DMS53 treated with DMSO at 0.1 percent for 48 hours (cell line): ENCODE results near the gene RHCG.
"Not testable (repeated sequence)": the region's sequence is repeated elsewhere in the genome, so short reads cannot be mapped to it uniquely, and the experiment has no call there.

ENCODE experiments used
- DNase-seq: peaks from one replicate; lab custom pipeline; 2025; ENCODE audit not compliant: unreplicated experiment; lab: John Stamatoyannopoulos, UW

The RHCG gene

GRCh38 chr15:89479173-89479572 lies 17.2 kb downstream of the RHCG start:
- no peak for DNase-seq

DNA sequence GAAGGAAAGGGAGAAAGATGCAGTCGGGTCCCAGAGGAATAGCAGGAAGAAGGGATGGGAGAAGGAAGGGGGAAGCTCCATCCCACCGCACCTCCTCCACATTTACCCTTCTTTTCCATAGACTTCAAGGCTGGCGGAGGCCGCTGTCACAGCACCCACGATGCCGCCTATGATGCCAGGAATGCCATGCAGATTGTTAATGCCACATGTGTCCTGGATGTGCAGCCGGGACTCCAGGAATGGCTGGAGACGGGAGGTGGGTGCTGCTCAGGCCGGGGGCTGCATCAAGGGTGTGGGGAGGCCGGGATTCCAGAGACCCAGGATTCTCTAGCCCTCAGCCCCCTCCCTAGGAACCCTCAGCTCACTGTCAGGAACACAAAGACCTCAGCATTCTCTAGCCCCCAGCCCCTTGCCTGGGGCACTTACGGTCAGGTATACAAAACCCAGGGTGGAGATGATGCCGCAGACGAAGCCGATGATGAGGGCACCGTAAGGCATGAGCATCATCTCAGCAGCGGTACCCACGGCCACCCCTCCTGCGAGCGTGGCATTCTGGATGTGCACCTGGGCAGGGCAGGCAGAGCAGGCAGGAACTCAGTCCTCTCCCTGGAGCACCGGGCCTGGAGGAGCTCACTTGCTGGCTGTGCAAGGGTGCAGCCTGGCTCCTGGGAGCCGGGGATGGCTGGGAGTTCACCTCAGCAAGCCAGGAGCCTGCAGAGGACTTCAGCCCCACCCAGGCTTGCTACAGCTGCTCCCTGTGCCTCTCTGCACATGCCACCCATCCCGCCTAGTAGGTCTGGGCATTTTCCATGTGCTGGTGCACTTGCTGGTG lies 18.8 kb downstream of the RHCG start:
- DNase-seq = no peak

- DNase-seq = no peak
These were observed 20.7 kb downstream of the RHCG start for GRCh38 chr15:89475661-89476060.

DNA sequence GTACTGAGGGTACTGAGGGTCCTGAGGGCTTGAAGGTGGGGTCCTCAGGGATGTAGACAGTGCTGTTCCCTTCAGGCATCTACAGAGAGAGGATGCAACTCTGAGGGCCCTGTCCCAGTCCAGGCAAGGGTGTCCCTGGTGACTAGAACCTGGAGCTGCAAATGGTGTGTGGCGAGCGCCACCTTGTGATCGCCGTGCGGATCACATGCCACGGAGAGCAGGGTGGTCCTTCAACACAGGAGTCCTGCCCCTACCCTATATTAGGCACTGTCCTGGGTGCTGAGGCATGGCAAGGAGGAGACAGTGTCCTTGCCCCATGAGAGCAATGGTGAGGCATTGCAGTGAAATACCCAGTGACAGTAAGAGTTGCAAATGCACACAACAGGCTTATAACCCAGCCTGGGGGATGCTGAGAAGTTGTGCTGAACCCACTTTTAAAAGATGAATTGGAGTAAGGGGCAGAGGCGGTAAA lies 23.6 kb downstream of the RHCG start:
- peak; percentile 4 for DNase-seq

DNA sequence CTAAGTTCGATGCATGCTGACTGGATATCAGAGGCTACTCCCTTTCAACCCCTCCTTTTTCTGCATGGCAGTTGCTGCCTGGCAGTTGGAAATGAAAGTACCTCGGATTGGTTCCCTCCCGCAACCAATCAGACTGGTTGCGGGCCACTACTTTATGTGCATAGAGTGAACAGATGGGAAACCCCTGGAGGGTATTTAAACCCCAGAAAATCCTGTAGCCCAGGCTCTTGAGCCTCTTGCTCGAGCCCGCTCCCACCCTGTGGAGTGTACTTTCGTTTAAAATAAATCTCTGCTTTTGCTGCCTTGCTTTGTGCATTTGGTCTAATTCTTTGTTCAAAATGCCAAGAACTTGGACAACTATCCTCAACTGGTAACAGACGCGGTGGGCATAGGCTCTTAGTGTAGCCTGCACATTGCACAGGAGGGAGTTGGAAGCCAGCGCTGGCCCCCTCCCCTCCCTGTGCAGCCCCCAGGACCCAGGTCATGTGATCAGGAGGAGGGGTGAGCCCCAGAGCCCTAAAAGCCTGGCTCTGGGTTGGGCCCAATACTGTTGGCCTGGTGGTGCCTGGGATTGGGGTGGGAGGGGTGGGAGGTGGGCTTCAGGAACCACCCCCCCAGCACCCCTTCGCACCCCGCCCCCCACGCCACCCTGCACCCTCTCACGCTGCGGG lies 26.8 kb downstream of the RHCG start:
- no peak for DNase-seq

- not testable (repeated sequence) for DNase-seq
These were observed 27.6 kb downstream of the RHCG start for GRCh38 chr15:89468813-89469212.

GRCh38 chr15:89463113-89463512 lies 33.3 kb downstream of the RHCG start:
- DNase-seq = no peak

- DNase-seq = no peak
These were observed 34.0 kb downstream of the RHCG start for GRCh38 chr15:89462198-89462912.

- DNase-seq = no peak
These were observed 35.0 kb downstream of the RHCG start for GRCh38 chr15:89461386-89461785.

DNA sequence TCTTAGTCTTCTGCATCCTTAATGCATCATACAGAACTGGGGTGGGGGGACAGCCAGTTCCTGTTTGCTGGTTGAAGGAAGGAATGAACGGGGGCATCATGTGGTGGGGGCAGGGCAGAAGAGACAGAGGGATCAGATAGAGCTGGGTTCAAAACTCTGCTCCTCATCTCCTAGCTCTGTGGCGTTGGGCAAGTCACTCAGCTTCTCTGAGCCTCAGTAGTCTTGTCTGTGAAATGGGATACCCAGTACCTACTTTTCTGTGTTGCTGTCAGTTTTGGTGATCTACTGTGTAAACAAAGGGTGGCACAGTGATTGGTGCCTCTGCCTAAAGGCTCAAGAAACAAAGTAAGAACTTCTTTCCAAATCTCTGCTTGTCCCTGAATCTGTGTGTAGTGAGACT lies 36.3 kb downstream of the RHCG start:
- DNase-seq = no peak

GRCh38 chr15:89459271-89460038 lies 36.9 kb downstream of the RHCG start:
- no peak for DNase-seq

- DNase-seq = no peak
These were observed 37.9 kb downstream of the RHCG start for GRCh38 chr15:89458440-89458839.

- DNase-seq = peak; percentile 1
These were observed 39.3 kb downstream of the RHCG start for GRCh38 chr15:89457086-89457485.

- DNase-seq = no peak
These were observed 40.8 kb downstream of the RHCG start for GRCh38 chr15:89455535-89455934.

- DNase-seq = no peak
These were observed 44.0 kb downstream of the RHCG start for GRCh38 chr15:89452330-89452836.

- no peak for DNase-seq
These were observed 44.5 kb downstream of the RHCG start for GRCh38 chr15:89451846-89452245.

DNA sequence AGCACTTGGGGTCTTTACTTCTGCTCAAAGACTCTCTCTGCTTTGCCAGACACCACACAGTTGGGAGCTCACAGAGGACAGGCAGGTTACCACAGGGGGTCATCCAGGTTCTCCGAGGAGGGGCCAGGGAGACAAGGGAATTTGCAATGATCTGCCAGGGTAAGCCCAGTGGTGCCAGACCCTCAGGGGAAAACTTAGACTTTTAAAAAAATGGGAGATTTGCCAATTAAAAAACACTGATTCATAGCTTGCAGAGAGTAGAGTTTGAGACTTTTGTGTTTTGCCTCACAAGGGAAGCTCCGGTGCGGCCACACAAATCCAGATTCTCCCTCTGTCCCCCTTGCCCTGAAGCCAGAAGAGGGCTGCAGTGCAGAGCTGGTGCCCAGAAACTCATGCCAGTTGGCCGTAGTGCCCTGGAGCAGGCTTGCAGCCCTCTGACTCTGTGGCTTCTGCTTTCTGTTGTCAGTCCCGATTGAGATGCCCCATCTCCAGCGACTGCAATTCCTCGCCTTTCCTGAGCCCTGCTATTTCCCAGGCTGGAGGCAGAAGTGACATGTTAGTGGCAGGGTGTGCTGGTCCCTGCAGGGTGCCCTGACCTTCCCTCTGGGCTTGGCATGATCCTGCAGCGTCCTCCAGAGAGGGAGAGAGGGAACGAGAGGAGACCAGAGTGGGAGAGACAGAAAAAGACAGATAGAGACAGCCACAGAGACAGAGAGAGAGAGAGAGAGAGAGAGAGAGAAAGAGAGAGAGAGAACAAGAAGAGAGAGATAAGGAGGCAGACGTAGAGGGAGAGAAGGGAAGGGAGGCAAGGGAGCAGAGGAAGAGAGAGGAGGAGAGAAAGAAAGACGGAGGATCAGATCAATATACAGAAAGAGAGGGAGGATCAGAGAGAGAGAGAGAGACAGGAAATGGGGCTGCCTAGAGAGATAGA lies 46.0 kb downstream of the RHCG start:
- DNase-seq = no peak

DNA sequence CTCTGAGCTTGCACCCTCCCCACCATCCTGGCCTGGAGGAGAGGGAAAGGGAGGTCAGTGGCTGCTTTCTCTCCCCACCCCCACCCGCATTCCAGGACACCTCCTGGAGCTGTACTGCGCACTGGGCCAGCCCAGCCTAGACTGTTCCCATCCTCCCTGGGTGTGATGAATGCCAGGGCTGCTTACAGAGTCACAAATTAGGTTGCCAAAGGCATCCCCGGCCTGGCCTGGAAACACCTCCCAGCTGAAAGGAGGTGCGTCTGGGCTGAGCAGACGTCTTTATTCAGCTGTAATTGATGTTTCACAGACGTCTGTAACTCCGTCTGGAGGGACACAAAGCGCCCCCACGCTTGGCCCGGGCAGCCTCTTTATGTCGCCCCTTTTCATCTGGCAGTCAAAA lies 47.6 kb downstream of the RHCG start:
- no peak for DNase-seq

DNA sequence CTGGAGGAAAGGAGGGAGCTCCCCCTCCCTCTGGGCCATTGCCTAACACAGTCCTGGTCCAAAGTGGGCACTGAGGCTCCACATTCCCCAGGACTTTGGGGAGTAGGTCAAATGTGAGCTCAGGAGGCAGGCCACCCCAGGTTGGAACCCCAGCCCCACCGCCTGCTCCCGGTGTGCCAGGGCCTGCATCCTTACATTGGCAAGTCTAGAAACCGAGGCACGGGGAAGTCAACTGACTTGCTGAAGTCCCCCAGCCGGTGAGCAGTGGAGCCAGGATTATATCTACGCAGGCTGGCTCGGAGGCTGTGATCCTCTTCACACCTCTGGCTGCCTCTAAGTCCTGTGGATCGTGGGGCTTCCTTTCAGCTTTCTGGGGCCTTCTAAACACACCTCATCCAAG lies 48.7 kb downstream of the RHCG start:
- DNase-seq = no peak
